Fibroblast of lung (primary cell): Measurements from ENCODE around the gene HIVEP3. TPM values are rescaled to one million over a fixed set of nuclear protein-coding genes. Genes with fewer than 3 reads are reported as not detected.

Experiments
- DNase-seq, 2 donors: peaks; one replicate each; pipeline versions ENCODE4 v3.0.0 to v3.0.0-alpha.2; 2010; ENCODE audit warnings: low read depth in 2 of 2
- H2AFZ ChIP-seq: 2 replicates; pipeline ENCODE4 v1.5.1; 2012; ENCODE audit warnings: low read length, control low read depth, inconsistent platforms
- H3K27ac ChIP-seq: 2 replicates; pipeline ENCODE4 v1.5.1; 2011; ENCODE audit warnings: low read length, control low read depth; ENCODE audit not compliant: insufficient read depth
- H3K27me3 ChIP-seq: 2 replicates; pipeline ENCODE4 v1.5.1; 2011; ENCODE audit warnings: mild to moderate bottlenecking, low read length; ENCODE audit not compliant: control insufficient read depth, insufficient read depth
- H3K36me3 ChIP-seq: 2 replicates; pipeline ENCODE4 v1.5.1; 2011; ENCODE audit warnings: low read length; ENCODE audit not compliant: control insufficient read depth, insufficient read depth
- H3K4me1 ChIP-seq: 2 replicates; pipeline ENCODE4 v1.5.1; 2011; ENCODE audit warnings: low read length; ENCODE audit not compliant: control insufficient read depth, insufficient read depth; ENCODE audit errors: extremely low read depth
- H3K4me2 ChIP-seq: 2 replicates; pipeline ENCODE4 v1.5.1; 2011; ENCODE audit warnings: low read length, control low read depth; ENCODE audit not compliant: insufficient read depth; ENCODE audit errors: extremely low read depth
- H3K4me3 ChIP-seq, 4 experiments: fragments of 200-600 bp in 1 of 4; sonication (generic) in 1 of 4; replicated peaks in 1 of 4; 2 replicates each; pipeline ENCODE4 v1.5.1; 2011 to 2016; ENCODE audit warnings: low read length in 4 of 4, low read depth in 3 of 4, mild to moderate bottlenecking in 3 of 4, control low read depth in 2 of 4, inconsistent platforms in 1 of 4, mixed read lengths in 1 of 4; ENCODE audit not compliant: insufficient read depth in 1 of 4; ENCODE audit errors: control extremely low read depth in 1 of 4
- H3K79me2 ChIP-seq: 2 replicates; pipeline ENCODE4 v1.5.1; 2012; ENCODE audit warnings: mild to moderate bottlenecking, low read length, inconsistent platforms; ENCODE audit not compliant: control insufficient read depth, insufficient read depth
- H3K9ac ChIP-seq: 2 replicates; pipeline ENCODE4 v1.5.1; 2011; ENCODE audit warnings: mild to moderate bottlenecking, low read length, control low read depth; ENCODE audit not compliant: insufficient read depth
- H3K9me3 ChIP-seq: 2 replicates; pipeline ENCODE4 v1.5.1; 2012; ENCODE audit warnings: low read depth, low read length; ENCODE audit not compliant: control insufficient read depth, insufficient read depth
- H4K20me1 ChIP-seq: 2 replicates; pipeline ENCODE4 v1.5.1; 2011; ENCODE audit warnings: low read length; ENCODE audit not compliant: control insufficient read depth, insufficient read depth; ENCODE audit errors: extremely low read depth
- EZH2 ChIP-seq: IDR thresholded peaks from 2 replicates; pipeline ENCODE4 v1.5.1; 2012; ENCODE audit warnings: low read length, control low read depth, mild to moderate bottlenecking; ENCODE audit errors: missing control alignments
- polyA plus RNA-seq, 2 donors: library from polyadenylated mRNA; depleted of rRNA in 1 of 2; stranded (reverse) in 1 of 2; unstranded in 1 of 2; fragments of >200 nt; gene quantifications; 2 replicates each; pipeline ENCODE4 v1.2.1, GENCODE V29; 2011 to 2012; ENCODE audit warnings: missing spikeins in 1 of 2
- total RNA-seq: library from RNA; depleted of rRNA; stranded (reverse); fragments of >200 nt; gene quantifications from 2 replicates; pipeline ENCODE4 v1.2.1, GENCODE V29; 2014
- TF ChIP-seq, protein P1 (sequence below), 2 donors: IDR thresholded peaks in 1 of 2; conservative IDR thresholded peaks in 1 of 2; 1 replicate in 1 of 2; 2 replicates in 1 of 2; pipeline ENCODE4 v1.5.1; 2011 to 2012; ENCODE audit warnings: low read length in 2 of 2, control low read depth in 1 of 2, inconsistent platforms in 1 of 2, low read depth in 1 of 2, mild to moderate bottlenecking in 1 of 2

Gene HIVEP3
- total and polyA plus RNA-seq, 2 donors (not counting 1 experiment from before 2014, with no cell fraction given) = 0.83 to 3.2 TPM

DNA sequence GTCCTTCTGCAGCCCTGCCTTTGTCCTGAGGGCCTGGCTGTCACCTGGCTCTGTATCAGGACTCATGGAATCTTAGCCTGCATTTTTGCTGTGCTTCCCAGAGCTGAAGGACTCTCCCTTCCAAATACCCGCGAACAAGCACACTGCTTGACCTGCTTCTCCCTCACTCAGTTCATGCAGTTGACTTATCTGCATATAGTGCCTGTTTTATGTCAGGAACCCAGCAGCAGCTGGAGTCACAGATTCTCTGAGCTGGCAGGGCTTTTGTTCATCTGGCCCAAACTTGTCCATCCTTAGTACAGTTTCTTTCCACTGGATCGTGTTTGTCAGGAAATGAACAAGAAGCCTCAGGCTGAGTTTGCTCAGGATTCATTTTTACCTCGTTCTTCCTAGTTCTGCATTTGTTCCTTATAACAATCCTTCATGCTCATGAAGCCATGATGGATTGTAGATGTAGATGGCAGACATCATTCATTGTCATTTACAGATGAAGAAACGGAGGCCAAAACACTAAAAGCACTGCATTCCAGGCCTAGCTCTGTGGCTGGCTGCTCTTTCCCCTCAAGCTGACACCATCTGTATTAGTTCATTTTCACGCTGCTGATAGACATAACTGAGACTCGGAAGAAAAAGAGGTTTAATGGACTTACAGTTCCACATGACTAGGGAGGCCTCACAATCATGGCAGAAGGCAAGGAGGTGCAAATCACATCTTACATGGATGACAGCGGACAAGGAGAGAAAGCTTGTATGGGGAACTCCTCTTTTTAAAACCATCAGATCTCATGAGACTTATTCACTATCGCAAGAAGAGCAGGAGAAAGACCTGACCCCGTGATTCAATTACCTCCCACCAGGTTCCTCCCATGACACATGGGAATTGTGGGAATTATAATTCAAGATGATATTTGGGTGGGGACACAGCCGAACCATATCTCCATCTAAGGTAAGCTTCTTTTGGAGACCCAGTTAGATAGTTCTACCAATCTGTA is 150.9 kb downstream of the HIVEP3 start:
- Histone ChIP-seq H3K4me3 (no peak overlapping the region), H3K27ac (no peak overlapping the region), H3K36me3 (no peaks in the 10 kb centered on the region), H2AFZ (no peak overlapping the region), H3K4me2 (no peak overlapping the region), H3K79me2 (no peaks in the 10 kb centered on the region), H4K20me1 (no peaks in the 10 kb centered on the region), H3K9ac (no peak overlapping the region), H3K9me3 (no peaks in the 10 kb centered on the region), H3K4me1 (peaks cover 2% of the 10 kb centered on the region), H3K27me3 (no peaks in the 10 kb centered on the region)
- DNase-seq = no peak
- TF ChIP-seq, protein P1, sequence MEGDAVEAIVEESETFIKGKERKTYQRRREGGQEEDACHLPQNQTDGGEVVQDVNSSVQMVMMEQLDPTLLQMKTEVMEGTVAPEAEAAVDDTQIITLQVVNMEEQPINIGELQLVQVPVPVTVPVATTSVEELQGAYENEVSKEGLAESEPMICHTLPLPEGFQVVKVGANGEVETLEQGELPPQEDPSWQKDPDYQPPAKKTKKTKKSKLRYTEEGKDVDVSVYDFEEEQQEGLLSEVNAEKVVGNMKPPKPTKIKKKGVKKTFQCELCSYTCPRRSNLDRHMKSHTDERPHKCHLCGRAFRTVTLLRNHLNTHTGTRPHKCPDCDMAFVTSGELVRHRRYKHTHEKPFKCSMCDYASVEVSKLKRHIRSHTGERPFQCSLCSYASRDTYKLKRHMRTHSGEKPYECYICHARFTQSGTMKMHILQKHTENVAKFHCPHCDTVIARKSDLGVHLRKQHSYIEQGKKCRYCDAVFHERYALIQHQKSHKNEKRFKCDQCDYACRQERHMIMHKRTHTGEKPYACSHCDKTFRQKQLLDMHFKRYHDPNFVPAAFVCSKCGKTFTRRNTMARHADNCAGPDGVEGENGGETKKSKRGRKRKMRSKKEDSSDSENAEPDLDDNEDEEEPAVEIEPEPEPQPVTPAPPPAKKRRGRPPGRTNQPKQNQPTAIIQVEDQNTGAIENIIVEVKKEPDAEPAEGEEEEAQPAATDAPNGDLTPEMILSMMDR (conservative IDR thresholded peaks at IDR 0.05 in 1 of 2, IDR thresholded peaks at IDR 0.05 in 1 of 2; ENCODE audit: low read depth in 1 of 2, low read length in 2 of 2) = no peak
- no peak for TF ChIP-seq EZH2

DNA sequence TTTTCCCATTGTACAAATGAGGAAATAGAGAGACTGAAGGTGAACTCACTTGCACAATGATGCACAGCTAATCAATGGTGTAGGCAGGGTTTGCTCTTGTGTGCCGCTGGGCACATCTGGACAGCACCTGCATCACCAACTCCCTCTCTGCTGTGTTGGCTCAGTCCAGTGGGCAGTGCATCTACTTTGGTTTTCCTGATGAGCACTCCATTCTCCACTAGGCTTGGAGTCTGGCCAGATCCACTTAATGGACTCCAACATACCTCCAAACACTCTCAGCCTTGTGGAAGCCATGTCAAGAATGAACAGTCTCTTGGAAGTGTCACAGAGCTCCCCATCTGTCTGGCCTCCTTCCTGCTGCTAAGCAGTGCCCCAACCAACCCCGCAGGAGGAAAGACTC is 152.2 kb downstream of the HIVEP3 start:
- Histone ChIP-seq H3K4me2 (no peak overlapping the region), H3K79me2 (no peaks in the 10 kb centered on the region), H4K20me1 (no peaks in the 10 kb centered on the region), H3K36me3 (no peaks in the 10 kb centered on the region), H3K9me3 (no peaks in the 10 kb centered on the region), H3K4me3 (no peak overlapping the region), H3K27me3 (no peaks in the 10 kb centered on the region), H3K9ac (no peak overlapping the region), H2AFZ (no peak overlapping the region), H3K27ac (no peak overlapping the region), H3K4me1 (peaks cover 2% of the 10 kb centered on the region)
- DNase-seq = peak in 1 of 2 donors; percentile 44
- TF ChIP-seq EZH2 = no peak
- TF ChIP-seq, protein P1 (conservative IDR thresholded peaks at IDR 0.05 in 1 of 2, IDR thresholded peaks at IDR 0.05 in 1 of 2; ENCODE audit: low read depth in 1 of 2, low read length in 2 of 2) = no peak

- H3K4me2 ChIP-seq = no peak overlapping the region
- H3K4me1 ChIP-seq = no peaks in the 10 kb centered on the region
Measured at GRCh38 chr1:41766041-41766440, 152.7 kb downstream of the HIVEP3 start.

More at GRCh38 chr1:41766041-41766440, 152.7 kb downstream of the HIVEP3 start:
- H3K27me3 ChIP-seq = no peaks in the 10 kb centered on the region
- no peak overlapping the region for H2AFZ ChIP-seq
- TF ChIP-seq EZH2 = no peak
- TF ChIP-seq, protein P1 (conservative IDR thresholded peaks at IDR 0.05 in 1 of 2, IDR thresholded peaks at IDR 0.05 in 1 of 2; ENCODE audit: low read depth in 1 of 2, low read length in 2 of 2) = no peak
- H3K9ac ChIP-seq = no peak overlapping the region
- no peaks in the 10 kb centered on the region for H3K36me3 ChIP-seq
- H3K9me3 ChIP-seq = no peaks in the 10 kb centered on the region
- H4K20me1 ChIP-seq = no peaks in the 10 kb centered on the region
- no peak for DNase-seq
- no peaks in the 10 kb centered on the region for H3K79me2 ChIP-seq
- no peak overlapping the region for H3K4me3 ChIP-seq
- no peak overlapping the region for H3K27ac ChIP-seq
